ENCODE data around the gene MB.

The MB gene

DNA sequence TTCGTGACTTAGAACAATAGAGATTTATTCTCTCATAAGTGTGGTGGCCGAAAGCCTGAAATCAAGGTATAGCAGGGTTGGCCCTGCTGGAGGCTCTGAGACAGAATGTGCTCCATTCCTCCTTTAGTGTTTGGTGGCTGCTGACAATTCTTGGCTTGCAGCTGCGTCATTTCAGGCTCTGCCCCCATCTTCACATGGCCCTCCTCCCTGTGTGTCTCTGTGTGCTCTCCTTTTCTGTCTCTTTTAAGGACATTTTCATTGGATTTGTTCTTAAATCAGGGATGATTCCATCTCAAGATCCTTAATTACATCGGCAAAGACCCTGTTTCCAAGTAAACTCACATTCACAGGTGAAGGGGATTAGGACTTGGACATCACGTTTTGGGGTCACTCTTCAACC, 20.9 kb upstream of the MB start:
- no peak for TF ChIP-seq CTCF (IDR thresholded peaks at IDR 0.05; ENCODE audit: insufficient read depth, missing control alignments)
- no peak for FAIRE-seq
- no peak for DNase-seq (ENCODE audit: insufficient read length, low spot score)

GRCh38 chr22:35637254-35637653, 20.1 kb upstream of the MB start:
- no peak for FAIRE-seq
- TF ChIP-seq CTCF (IDR thresholded peaks at IDR 0.05; ENCODE audit: insufficient read depth, missing control alignments), result no peak
- DNase-seq (ENCODE audit: insufficient read length, low spot score), result no peak

GRCh38 chr22:35634943-35635540, 17.9 kb upstream of the MB start:
- FAIRE-seq (no peak), DNase-seq (ENCODE audit: insufficient read length, low spot score) (no peak)
- TF ChIP-seq CTCF (IDR thresholded peaks at IDR 0.05; ENCODE audit: insufficient read depth, missing control alignments), result no peak

- DNase-seq (ENCODE audit: insufficient read length, low spot score) (no peak), FAIRE-seq (no peak)
- TF ChIP-seq CTCF (IDR thresholded peaks at IDR 0.05; ENCODE audit: insufficient read depth, missing control alignments), result no peak
Measured at GRCh38 chr22:35634015-35634414, 16.9 kb upstream of the MB start.

DNA sequence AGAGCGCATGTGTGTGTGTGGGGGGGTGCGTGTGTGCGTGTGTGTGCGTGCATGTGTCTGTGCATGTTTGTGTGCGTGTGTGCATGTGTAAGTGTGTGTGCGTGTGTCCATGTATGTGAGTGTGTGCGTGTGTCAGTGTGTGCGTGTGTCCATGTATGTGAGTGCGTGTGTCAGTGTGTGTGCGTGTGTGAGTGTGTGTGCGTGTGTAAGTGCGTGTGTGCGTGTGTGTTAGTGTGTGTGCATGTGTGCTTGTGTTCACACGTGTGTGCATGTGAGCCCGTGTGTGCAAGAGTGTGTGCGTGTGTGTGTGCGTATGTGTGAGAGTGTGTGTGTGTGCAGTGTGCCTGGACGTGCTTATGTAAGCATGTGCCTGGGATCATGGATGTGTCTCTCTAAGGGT, 16.4 kb upstream of the MB start:
- FAIRE-seq (no peak), DNase-seq (ENCODE audit: insufficient read length, low spot score) (no peak)
- TF ChIP-seq CTCF (IDR thresholded peaks at IDR 0.05; ENCODE audit: insufficient read depth, missing control alignments), result no peak

GRCh38 chr22:35632935-35633334, 15.8 kb upstream of the MB start:
- DNase-seq (ENCODE audit: insufficient read length, low spot score) (no peak), FAIRE-seq (no peak)
- TF ChIP-seq CTCF (IDR thresholded peaks at IDR 0.05; ENCODE audit: insufficient read depth, missing control alignments), result no peak

DNA sequence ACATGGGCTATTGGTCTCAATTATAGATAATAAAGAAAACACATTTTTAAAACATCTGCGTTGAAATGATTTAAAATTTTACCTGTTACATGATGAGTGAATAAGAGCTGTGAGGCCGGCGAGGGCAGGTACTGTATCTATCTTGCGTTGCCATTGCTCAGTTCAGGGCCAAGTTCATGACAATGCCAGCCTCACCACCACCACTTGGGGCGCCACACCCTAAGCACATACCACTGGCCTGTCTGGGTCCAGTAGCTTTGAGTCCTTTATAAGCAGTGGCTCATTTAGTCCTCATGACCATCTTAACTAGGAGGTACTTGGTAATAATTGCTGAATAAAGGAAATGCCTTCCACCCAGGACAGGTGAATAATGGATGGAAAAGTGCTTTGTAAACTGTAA, 14.5 kb upstream of the MB start:
- TF ChIP-seq CTCF (IDR thresholded peaks at IDR 0.05; ENCODE audit: insufficient read depth, missing control alignments), result peak; percentile 62
- FAIRE-seq, result no peak

More for the DNA sequence above, 14.5 kb upstream of the MB start:
- no peak for DNase-seq (ENCODE audit: insufficient read length, low spot score)
